Astrocyte (in vitro differentiated cells and primary cell): ENCODE results near the gene PLCB4. TPM values are rescaled to one million over a fixed set of nuclear protein-coding genes. Genes with fewer than 3 reads are reported as not detected.

Source experiments
- DNase-seq: peaks from one replicate; pipeline ENCODE4 v3.0.0-alpha.2; 2010; ENCODE audit warnings: low read depth
- FAIRE-seq: peaks from 2 replicates; lab custom pipeline; 2011; peaks lifted over from hg19 to GRCh38; lab: Jason Lieb, UNC
- H2AFZ ChIP-seq: 2 replicates; pipeline ENCODE4 v1.6.0; 2012; ENCODE audit warnings: low read depth, low read length, inconsistent platforms
- H3K27ac ChIP-seq: 2 replicates; pipeline ENCODE4 v1.5.1; 2011; ENCODE audit warnings: low read depth, low read length, inconsistent platforms
- H3K27me3 ChIP-seq: 2 replicates; pipeline ENCODE4 v1.6.0; 2011; ENCODE audit warnings: low read length, inconsistent platforms; ENCODE audit not compliant: insufficient read depth
- H3K36me3 ChIP-seq: 2 replicates; pipeline ENCODE4 v1.5.1; 2011; ENCODE audit warnings: low read length, inconsistent platforms; ENCODE audit not compliant: insufficient read depth
- H3K4me1 ChIP-seq: 2 replicates; pipeline ENCODE4 v1.5.1; 2011; ENCODE audit warnings: low read length, inconsistent platforms; ENCODE audit not compliant: insufficient read depth
- H3K4me2 ChIP-seq: 2 replicates; pipeline ENCODE4 v1.6.0; 2012; ENCODE audit warnings: low read length, inconsistent platforms
- H3K4me3 ChIP-seq: 2 replicates; pipeline ENCODE4 v1.5.1; 2011; ENCODE audit warnings: low read depth, mild to moderate bottlenecking, low read length, inconsistent platforms; ENCODE audit not compliant: insufficient read depth
- H3K79me2 ChIP-seq: 2 replicates; pipeline ENCODE4 v1.6.0; 2012; ENCODE audit warnings: mild to moderate bottlenecking, low read length, inconsistent platforms; ENCODE audit not compliant: insufficient read depth
- H3K9ac ChIP-seq: 2 replicates; pipeline ENCODE4 v1.6.0; 2012; ENCODE audit warnings: mild to moderate bottlenecking, low read length, inconsistent platforms
- H3K9me3 ChIP-seq: 2 replicates; pipeline ENCODE4 v1.5.1; 2012; ENCODE audit warnings: low read depth, mild to moderate bottlenecking, low read length, inconsistent platforms; ENCODE audit not compliant: insufficient read depth
- H4K20me1 ChIP-seq: 2 replicates; pipeline ENCODE4 v1.6.0; 2012; ENCODE audit warnings: low read length, inconsistent platforms; ENCODE audit not compliant: insufficient read depth
- H3K27ac Mint-ChIP-seq: one replicate; pipeline ENCODE4 v1.8.0; 2021; ENCODE audit warnings: mild to moderate bottlenecking, mixed read lengths; ENCODE audit not compliant: unreplicated experiment
- H3K27me3 Mint-ChIP-seq: one replicate; pipeline ENCODE4 v1.8.0; 2021; ENCODE audit warnings: low read depth, mixed read lengths; ENCODE audit not compliant: unreplicated experiment
- H3K36me3 Mint-ChIP-seq: one replicate; pipeline ENCODE4 v1.8.0; 2021; ENCODE audit warnings: low read depth, mixed read lengths; ENCODE audit not compliant: unreplicated experiment
- H3K4me1 Mint-ChIP-seq: one replicate; pipeline ENCODE4 v1.8.0; 2021; ENCODE audit warnings: low read depth, mixed read lengths; ENCODE audit not compliant: unreplicated experiment
- H3K4me3 Mint-ChIP-seq: one replicate; pipeline ENCODE4 v1.8.0; 2021; ENCODE audit warnings: mild to moderate bottlenecking, moderate library complexity, mixed read lengths; ENCODE audit not compliant: unreplicated experiment
- H3K9me3 Mint-ChIP-seq: one replicate; pipeline ENCODE4 v1.8.0; 2021; ENCODE audit warnings: mild to moderate bottlenecking, mixed read lengths; ENCODE audit not compliant: unreplicated experiment
- EZH2 ChIP-seq: IDR thresholded peaks from 2 replicates; pipeline ENCODE4 v1.6.1; 2012; ENCODE audit warnings: mild to moderate bottlenecking, low read length, inconsistent platforms; ENCODE audit not compliant: insufficient read depth
- total RNA-seq: library from RNA; stranded (reverse); gene quantifications from 2 replicates; pipeline ENCODE4 v1.2.1, GENCODE V29; 2021
- TF ChIP-seq, protein P1 (sequence below): IDR thresholded peaks from 2 replicates; pipeline ENCODE4 v1.5.1; 2011; ENCODE audit warnings: low read depth, mild to moderate bottlenecking, inconsistent platforms, low read length, moderate library complexity; ENCODE audit not compliant: insufficient read depth

The PLCB4 gene
- total RNA-seq, 1 donor from 2014 or later, result 58.2 TPM

DNA sequence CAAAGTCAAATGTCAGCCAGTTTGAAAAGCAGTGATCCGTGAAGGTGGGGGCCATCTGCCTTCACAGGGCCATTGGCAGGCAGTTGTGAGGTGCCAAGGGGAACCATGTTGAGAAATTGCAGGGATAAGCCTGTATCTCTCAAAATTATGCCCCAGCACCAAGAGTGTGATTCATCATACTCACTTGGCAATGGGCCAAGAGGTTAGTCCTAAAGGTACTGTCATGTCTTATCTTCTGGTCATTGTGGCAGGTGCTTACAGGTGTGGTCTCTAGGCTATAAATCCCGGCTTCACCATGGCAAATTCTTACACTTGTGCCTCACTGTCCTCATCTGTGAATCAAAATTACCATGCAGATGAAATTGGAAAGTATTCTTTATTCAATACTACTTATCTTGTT is 294.8 kb downstream of the PLCB4 start:
- no peaks in the 10 kb centered on the region for H3K79me2 ChIP-seq
- no peaks in the 10 kb centered on the region for H3K9me3 ChIP-seq
- Mint-ChIP-seq H3K27ac (no peak overlapping the region), H3K4me3 (no peak overlapping the region), H3K9me3 (no peaks in the 10 kb centered on the region), H3K27me3 (no peaks in the 10 kb centered on the region), H3K36me3 (peaks cover 17% of the 10 kb centered on the region), H3K4me1 (no peaks in the 10 kb centered on the region)
- no peaks in the 10 kb centered on the region for H3K27me3 ChIP-seq
- TF ChIP-seq, protein P1, sequence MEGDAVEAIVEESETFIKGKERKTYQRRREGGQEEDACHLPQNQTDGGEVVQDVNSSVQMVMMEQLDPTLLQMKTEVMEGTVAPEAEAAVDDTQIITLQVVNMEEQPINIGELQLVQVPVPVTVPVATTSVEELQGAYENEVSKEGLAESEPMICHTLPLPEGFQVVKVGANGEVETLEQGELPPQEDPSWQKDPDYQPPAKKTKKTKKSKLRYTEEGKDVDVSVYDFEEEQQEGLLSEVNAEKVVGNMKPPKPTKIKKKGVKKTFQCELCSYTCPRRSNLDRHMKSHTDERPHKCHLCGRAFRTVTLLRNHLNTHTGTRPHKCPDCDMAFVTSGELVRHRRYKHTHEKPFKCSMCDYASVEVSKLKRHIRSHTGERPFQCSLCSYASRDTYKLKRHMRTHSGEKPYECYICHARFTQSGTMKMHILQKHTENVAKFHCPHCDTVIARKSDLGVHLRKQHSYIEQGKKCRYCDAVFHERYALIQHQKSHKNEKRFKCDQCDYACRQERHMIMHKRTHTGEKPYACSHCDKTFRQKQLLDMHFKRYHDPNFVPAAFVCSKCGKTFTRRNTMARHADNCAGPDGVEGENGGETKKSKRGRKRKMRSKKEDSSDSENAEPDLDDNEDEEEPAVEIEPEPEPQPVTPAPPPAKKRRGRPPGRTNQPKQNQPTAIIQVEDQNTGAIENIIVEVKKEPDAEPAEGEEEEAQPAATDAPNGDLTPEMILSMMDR, result no peak
- TF ChIP-seq EZH2, result no peak
- H3K36me3 ChIP-seq, result no peaks in the 10 kb centered on the region
- H3K4me2 ChIP-seq, result no peak overlapping the region
- no peaks in the 10 kb centered on the region for H4K20me1 ChIP-seq
- FAIRE-seq, result no peak
- no peaks in the 10 kb centered on the region for H3K4me1 ChIP-seq
- H3K27ac ChIP-seq, result no peak overlapping the region
- H3K9ac ChIP-seq, result no peak overlapping the region
- no peak overlapping the region for H3K4me3 ChIP-seq
- no peak overlapping the region for H2AFZ ChIP-seq
- DNase-seq, result no peak

DNA sequence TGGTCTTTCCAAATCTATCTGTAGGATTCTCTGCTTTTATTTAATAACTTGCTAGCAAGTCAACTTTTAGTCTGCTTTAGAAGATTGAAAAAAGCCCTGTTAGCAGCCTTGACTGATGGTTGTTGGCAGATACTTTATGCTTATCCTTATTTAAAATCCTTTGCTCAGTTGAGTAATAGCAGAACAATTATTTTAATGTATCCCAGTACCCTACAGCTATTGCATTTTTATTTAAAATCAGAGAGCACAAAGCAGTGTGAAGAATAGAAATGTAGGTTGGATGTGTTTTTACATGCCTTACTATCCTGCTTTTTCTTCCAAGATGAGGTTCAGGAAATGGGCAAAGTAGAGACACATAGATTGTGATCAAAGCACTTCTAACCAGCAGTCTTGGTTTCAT is 298.4 kb downstream of the PLCB4 start:
- no peak overlapping the region for H3K4me3 Mint-ChIP-seq
- H3K27me3 Mint-ChIP-seq, result no peaks in the 10 kb centered on the region
- H3K4me1 ChIP-seq, result no peaks in the 10 kb centered on the region
- DNase-seq, result no peak
- no peaks in the 10 kb centered on the region for H3K79me2 ChIP-seq
- H3K4me1 Mint-ChIP-seq, result no peaks in the 10 kb centered on the region
- H3K9me3 ChIP-seq, result no peaks in the 10 kb centered on the region
- no peak for FAIRE-seq
- no peak overlapping the region for H3K9ac ChIP-seq
- peaks cover 30% of the 10 kb centered on the region for H3K36me3 Mint-ChIP-seq
- TF ChIP-seq EZH2, result no peak
- TF ChIP-seq, protein P1, result no peak
- H3K27me3 ChIP-seq, result no peaks in the 10 kb centered on the region
- H3K27ac ChIP-seq, result no peak overlapping the region
- no peaks in the 10 kb centered on the region for H3K36me3 ChIP-seq
- no peak overlapping the region for H3K4me3 ChIP-seq
- no peak overlapping the region for H3K27ac Mint-ChIP-seq
- no peak overlapping the region for H3K4me2 ChIP-seq
- no peak overlapping the region for H2AFZ ChIP-seq
- H4K20me1 ChIP-seq, result no peaks in the 10 kb centered on the region
- H3K9me3 Mint-ChIP-seq, result no peaks in the 10 kb centered on the region

DNA sequence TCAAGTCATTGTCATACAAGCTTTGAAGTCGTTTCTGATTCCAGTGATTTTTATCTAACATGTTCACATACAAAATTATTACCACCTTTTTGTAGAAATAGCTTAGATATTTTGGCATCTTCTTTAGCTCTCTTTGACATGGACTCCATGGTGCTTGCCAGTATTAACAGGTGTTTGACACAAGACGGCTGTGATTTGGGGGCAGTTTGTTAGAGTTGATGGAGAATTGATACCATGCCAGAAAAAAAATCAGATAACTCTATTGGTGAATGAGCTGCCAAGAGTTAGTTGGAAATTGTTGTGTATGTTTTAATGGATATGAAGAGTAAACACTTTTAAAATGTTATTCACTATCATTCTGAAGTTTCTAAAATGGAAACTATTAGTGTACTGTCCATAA is 298.9 kb downstream of the PLCB4 start:
- no peaks in the 10 kb centered on the region for H3K36me3 ChIP-seq
- DNase-seq (no peak), FAIRE-seq (peak; percentile 13)
- Mint-ChIP-seq H3K27ac (no peak overlapping the region), H3K36me3 (peaks cover 30% of the 10 kb centered on the region), H3K9me3 (no peaks in the 10 kb centered on the region), H3K4me3 (no peak overlapping the region), H3K4me1 (no peaks in the 10 kb centered on the region), H3K27me3 (no peaks in the 10 kb centered on the region)
- H3K79me2 ChIP-seq, result no peaks in the 10 kb centered on the region
- no peak overlapping the region for H3K4me2 ChIP-seq
- H3K9me3 ChIP-seq, result no peaks in the 10 kb centered on the region
- H3K9ac ChIP-seq, result no peak overlapping the region
- H4K20me1 ChIP-seq, result no peaks in the 10 kb centered on the region
- no peaks in the 10 kb centered on the region for H3K4me1 ChIP-seq
- H3K27ac ChIP-seq, result no peak overlapping the region
- no peak for TF ChIP-seq EZH2
- TF ChIP-seq, protein P1, result no peak
- no peak overlapping the region for H3K4me3 ChIP-seq
- no peaks in the 10 kb centered on the region for H3K27me3 ChIP-seq
- H2AFZ ChIP-seq, result no peak overlapping the region
